HG03139 (cell line): Measurements from ENCODE around the gene DUSP2.
"Not testable (repeated sequence)": the region's sequence is repeated elsewhere in the genome, so short reads cannot be mapped to it uniquely, and the experiment has no call there.

ENCODE experiments used
- ATAC-seq: cut with Tn5 transposase; IDR thresholded peaks from one replicate; pipeline ENCODE4 v1.9.1; 2021; ENCODE audit not compliant: unreplicated experiment

DUSP2 gene

GRCh38 chr2:96148410-96149217 lies 3.4 kb upstream of the DUSP2 start:
- ATAC-seq = peak; percentile 24

GRCh38 chr2:96147593-96148201 lies 2.5 kb upstream of the DUSP2 start:
- no peak for ATAC-seq

GRCh38 chr2:96146881-96147592 lies 1.8 kb upstream of the DUSP2 start:
- ATAC-seq = no peak

- peak; percentile 24 for ATAC-seq
These were observed 1.1 kb upstream of the DUSP2 start for GRCh38 chr2:96146153-96146880.

GRCh38 chr2:96145848-96146152 lies 560 bp upstream of the DUSP2 start:
- no peak for ATAC-seq

- no peak for ATAC-seq
These were observed 682 bp downstream of the DUSP2 start for GRCh38 chr2:96144481-96145035.

GRCh38 chr2:96143848-96144480 lies 1.3 kb downstream of the DUSP2 start:
- no peak for ATAC-seq

GRCh38 chr2:96143231-96143847 lies 1.9 kb downstream of the DUSP2 start:
- ATAC-seq = no peak

- ATAC-seq = no peak
These were observed 2.8 kb downstream of the DUSP2 start for GRCh38 chr2:96142217-96143113.

- not testable (repeated sequence) for ATAC-seq
These were observed 3.6 kb downstream of the DUSP2 start for GRCh38 chr2:96141624-96141967.

GRCh38 chr2:96140941-96141623 lies 4.2 kb downstream of the DUSP2 start:
- no peak for ATAC-seq

GRCh38 chr2:96139181-96139758 lies 6.0 kb downstream of the DUSP2 start:
- no peak for ATAC-seq

- ATAC-seq = no peak
These were observed 6.8 kb downstream of the DUSP2 start, which contains the start of gene ASTL for GRCh38 chr2:96138179-96139145. TSS of gene ASTL (minus strand) at chr2:96138502. CDS start at chr2:96138436, 66 bp downstream.

GRCh38 chr2:96137321-96138178 lies 7.7 kb downstream of the DUSP2 start:
- no peak for ATAC-seq

GRCh38 chr2:96136129-96136720 lies 9.0 kb downstream of the DUSP2 start:
- ATAC-seq = no peak

- ATAC-seq = no peak
These were observed 9.6 kb downstream of the DUSP2 start for GRCh38 chr2:96135621-96136020.
